Measurements from ENCODE around the gene CNTNAP5.

CNTNAP5 gene

GRCh38 chr2:124670187-124670586, 645.1 kb downstream of the CNTNAP5 start:
- no peak overlapping the region for H3K27ac ChIP-seq
- POLR2A ChIA-PET (ENCODE audit: low non-redundant PET): no interaction called here
- CTCF ChIA-PET: no interaction called here
- DNase-seq (ENCODE audit: low spot score): no peak
- TF ChIP-seq CTCF (conservative IDR thresholded peaks at IDR 0.05; ENCODE audit: low read depth): no peak

GRCh38 chr2:124678043-124678442, 653.0 kb downstream of the CNTNAP5 start:
- no peak for DNase-seq (ENCODE audit: low spot score)
- POLR2A ChIA-PET (ENCODE audit: low non-redundant PET): no interaction called here
- CTCF ChIA-PET: no interaction called here
- no peak overlapping the region for H3K27ac ChIP-seq
- no peak for TF ChIP-seq CTCF (conservative IDR thresholded peaks at IDR 0.05; ENCODE audit: low read depth)

GRCh38 chr2:124683536-124684428, 658.7 kb downstream of the CNTNAP5 start:
- CTCF ChIA-PET: no interaction called here
- TF ChIP-seq CTCF (conservative IDR thresholded peaks at IDR 0.05; ENCODE audit: low read depth): no peak
- no peak overlapping the region for H3K27ac ChIP-seq
- POLR2A ChIA-PET (ENCODE audit: low non-redundant PET): no interaction called here
- DNase-seq (ENCODE audit: low spot score): no peak

GRCh38 chr2:124689348-124689747, 664.3 kb downstream of the CNTNAP5 start:
- H3K27ac ChIP-seq: no peak overlapping the region
- ChIA-PET POLR2A (ENCODE audit: low non-redundant PET) (no interaction called here), CTCF (no interaction called here)
- no peak for DNase-seq (ENCODE audit: low spot score)
- no peak for TF ChIP-seq CTCF (conservative IDR thresholded peaks at IDR 0.05; ENCODE audit: low read depth)

- CTCF ChIA-PET: interaction anchor here (0.5 kb wide), 1 partner anchor 1026 kb away, joined by 4 read pairs; no protein-coding TSS in a partner anchor
- POLR2A ChIA-PET (ENCODE audit: low non-redundant PET): no interaction called here
- no peak for TF ChIP-seq CTCF (conservative IDR thresholded peaks at IDR 0.05; ENCODE audit: low read depth)
- H3K27ac ChIP-seq: no peak overlapping the region
- no peak for DNase-seq (ENCODE audit: low spot score)
Observed at GRCh38 chr2:124692216-124692615, 667.1 kb downstream of the CNTNAP5 start.

- ChIA-PET CTCF (no interaction called here), POLR2A (ENCODE audit: low non-redundant PET) (no interaction called here)
- TF ChIP-seq CTCF (conservative IDR thresholded peaks at IDR 0.05; ENCODE audit: low read depth): no peak
- no peak overlapping the region for H3K27ac ChIP-seq
- DNase-seq (ENCODE audit: low spot score): no peak
Observed at GRCh38 chr2:124692707-124693106, 667.6 kb downstream of the CNTNAP5 start.
